GM12892 (cell line): ENCODE results near the gene SLC38A9.

Source experiments
- POLR2A ChIP-seq: IDR thresholded peaks from 2 replicates; pipeline ENCODE4 v1.6.1; 2011; ENCODE audit warnings: low read depth, low read length, control low read depth
- POLR2AphosphoS5 ChIP-seq: IDR thresholded peaks from 2 replicates; pipeline ENCODE4 v1.6.1; 2011; ENCODE audit warnings: low read depth, low read length, control low read depth
- TAF1 ChIP-seq: IDR thresholded peaks from 2 replicates; pipeline ENCODE4 v1.6.1; 2011; ENCODE audit warnings: low read depth, mild to moderate bottlenecking, control low read depth, low read length, borderline replicate concordance

- TF ChIP-seq POLR2A (no peak), POLR2AphosphoS5 (no peak), TAF1 (no peak)
Observed at GRCh38 chr5:55657443-55657842, 54.7 kb downstream of the SLC38A9 start.
